HAP-1 (cell line): ENCODE data around the gene MYO10.

ENCODE experiments used
- DNase-seq, 2 experiments: peaks; one replicate each; pipeline ENCODE4 v3.0.0-alpha.2; 2016 to 2020; ENCODE audit warnings: low spot score in 2 of 2
- H3K27me3 ChIP-seq: fragments of 250-450 bp; sonication (Bioruptor Pico); 2 replicates; pipeline ENCODE4 v1.5.1; 2020; ENCODE audit warnings: low read depth, mild to moderate bottlenecking, moderate library complexity
- H3K36me3 ChIP-seq: fragments of 250-450 bp; sonication (Bioruptor Pico); replicated peaks from 2 replicates; pipeline ENCODE4 v1.5.1; 2020; ENCODE audit warnings: mild to moderate bottlenecking
- H3K4me1 ChIP-seq: fragments of 250-450 bp; sonication (Bioruptor Pico); 2 replicates; pipeline ENCODE4 v1.5.1; 2020; ENCODE audit warnings: mild to moderate bottlenecking
- H3K4me3 ChIP-seq: fragments of 250-450 bp; sonication (Bioruptor Pico); 2 replicates; pipeline ENCODE4 v1.5.1; 2020; ENCODE audit warnings: mild to moderate bottlenecking, moderate library complexity
- H3K9me3 ChIP-seq: fragments of 250-450 bp; sonication (Bioruptor Pico); 2 replicates; pipeline ENCODE4 v1.5.1; 2020; ENCODE audit warnings: mild to moderate bottlenecking, moderate library complexity
- in situ Hi-C: fragments of 300-500 bp; cut with MboI; formaldehyde crosslinking; loops from 3 replicates; pipeline ENCODE4 v1.14.3; 2020; ENCODE audit warnings: low sequenced_read_pairs, inconsistent platforms, mixed read lengths

MYO10 gene

DNA sequence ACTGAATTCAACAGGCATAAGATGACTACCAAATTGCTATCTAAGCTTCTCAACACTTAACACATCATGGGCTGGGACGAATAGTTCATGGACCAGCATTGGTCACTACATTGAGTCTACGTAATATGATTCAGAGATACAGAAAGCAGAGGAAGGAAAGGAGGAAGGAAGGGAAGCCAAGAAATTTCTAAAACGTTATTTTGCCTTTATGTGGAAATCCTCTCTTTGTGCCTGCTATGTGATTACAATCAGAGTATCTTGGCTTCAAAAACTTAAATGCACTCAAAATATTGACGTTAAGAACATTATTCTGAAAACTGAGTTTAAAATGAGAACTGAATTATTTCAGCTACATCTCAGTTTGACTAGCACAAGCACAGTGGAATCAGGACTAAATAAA, 231.1 kb downstream of the MYO10 start:
- peaks cover 90% of the 10 kb centered on the region for H3K36me3 ChIP-seq
- H3K9me3 ChIP-seq = no peaks in the 10 kb centered on the region
- in situ Hi-C loops = no loop called here
- H3K4me1 ChIP-seq = peaks cover 16% of the 10 kb centered on the region
- no peaks in the 10 kb centered on the region for H3K27me3 ChIP-seq
- no peak for DNase-seq
- H3K4me3 ChIP-seq = no peak overlapping the region

DNA sequence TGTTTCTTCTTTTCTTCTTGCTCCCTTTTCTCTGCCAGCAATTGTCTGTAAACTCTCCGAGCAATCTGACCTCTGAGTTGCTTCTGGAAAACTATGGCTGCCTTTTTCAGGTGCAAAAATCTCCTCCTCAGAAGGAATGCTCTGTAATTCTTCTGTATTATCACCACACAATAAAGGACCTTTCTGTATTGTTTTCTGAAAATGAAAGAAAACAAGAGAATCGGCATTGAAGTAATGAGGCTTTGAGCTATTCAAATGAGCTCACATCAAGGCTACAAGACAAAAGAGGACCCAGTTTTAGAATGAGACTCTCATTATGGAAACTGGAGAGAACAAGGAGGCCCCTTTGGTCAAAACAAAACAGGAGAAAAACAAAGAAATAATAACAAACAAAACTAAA, 233.1 kb downstream of the MYO10 start:
- no peaks in the 10 kb centered on the region for H3K9me3 ChIP-seq
- H3K36me3 ChIP-seq = peaks cover 90% of the 10 kb centered on the region
- H3K4me1 ChIP-seq = peaks cover 16% of the 10 kb centered on the region
- no peak overlapping the region for H3K4me3 ChIP-seq
- peak in 1 of 2 experiments; percentile 74 for DNase-seq
- in situ Hi-C loops = no loop called here
- H3K27me3 ChIP-seq = no peaks in the 10 kb centered on the region

GRCh38 chr5:16701134-16702099, 234.7 kb downstream of the MYO10 start:
- no peak for DNase-seq
- Histone ChIP-seq H3K4me3 (no peak overlapping the region), H3K36me3 (peaks cover 90% of the 10 kb centered on the region), H3K4me1 (peaks cover 16% of the 10 kb centered on the region), H3K27me3 (no peaks in the 10 kb centered on the region), H3K9me3 (no peaks in the 10 kb centered on the region)
- in situ Hi-C loops = no loop called here

GRCh38 chr5:16700081-16700480, 236.0 kb downstream of the MYO10 start:
- Histone ChIP-seq H3K27me3 (no peaks in the 10 kb centered on the region), H3K36me3 (peaks cover 90% of the 10 kb centered on the region), H3K4me3 (no peak overlapping the region), H3K4me1 (peaks cover 16% of the 10 kb centered on the region), H3K9me3 (no peaks in the 10 kb centered on the region)
- no peak for DNase-seq
- in situ Hi-C loops = no loop called here

DNA sequence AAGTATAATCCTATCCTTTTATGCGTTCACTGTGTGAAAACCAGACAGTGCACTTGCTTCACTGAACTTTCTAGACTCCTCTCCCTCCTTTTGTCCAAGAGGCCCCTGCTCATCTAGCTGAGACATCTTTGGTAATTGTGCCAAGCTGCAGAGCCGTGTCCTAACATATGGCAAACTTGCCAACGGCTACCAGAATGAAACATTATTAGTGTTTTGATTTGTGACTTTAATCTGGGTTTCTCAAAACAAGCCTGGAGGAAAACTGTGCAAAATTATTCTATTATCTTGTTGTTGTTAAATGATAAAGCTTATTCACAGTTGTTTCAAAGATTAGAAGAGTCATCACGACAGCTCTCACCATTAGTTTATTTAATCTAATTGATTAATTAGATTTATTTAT, 240.3 kb downstream of the MYO10 start:
- Histone ChIP-seq H3K36me3 (peaks cover 97% of the 10 kb centered on the region), H3K27me3 (no peaks in the 10 kb centered on the region), H3K4me1 (peaks cover 9% of the 10 kb centered on the region), H3K9me3 (no peaks in the 10 kb centered on the region), H3K4me3 (no peak overlapping the region)
- DNase-seq = no peak
- in situ Hi-C loops = loop anchor here (25.0 kb wide), 1 partner anchor 492 kb away; no protein-coding TSS in a partner anchor

GRCh38 chr5:16693879-16694278, 242.2 kb downstream of the MYO10 start:
- no peak for DNase-seq
- Histone ChIP-seq H3K4me1 (peaks cover 9% of the 10 kb centered on the region), H3K9me3 (no peaks in the 10 kb centered on the region), H3K27me3 (no peaks in the 10 kb centered on the region), H3K36me3 (peaks cover 97% of the 10 kb centered on the region), H3K4me3 (no peak overlapping the region)
- in situ Hi-C loops = loop anchor here (25.0 kb wide), 1 partner anchor 493 kb away; no protein-coding TSS in a partner anchor

DNA sequence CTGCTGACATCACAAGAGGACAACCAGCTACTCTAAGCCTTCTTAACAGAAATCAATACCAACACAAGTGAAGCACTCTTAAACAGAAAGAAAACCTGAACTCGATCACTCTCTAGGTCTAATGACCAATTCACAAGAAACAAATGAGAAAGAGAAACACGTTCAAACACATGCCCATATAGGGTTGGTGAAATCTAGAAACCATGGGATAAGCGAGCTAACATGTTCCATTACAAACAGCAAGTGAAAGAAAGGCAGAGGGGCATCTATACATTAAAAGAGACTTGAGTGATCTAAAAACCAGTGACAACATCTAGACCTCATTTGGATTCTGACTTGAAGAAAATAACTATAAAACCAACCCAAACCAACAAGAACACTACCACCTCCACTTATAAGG, 244.4 kb downstream of the MYO10 start:
- Histone ChIP-seq H3K36me3 (peaks cover 97% of the 10 kb centered on the region), H3K4me3 (no peak overlapping the region), H3K9me3 (no peaks in the 10 kb centered on the region), H3K4me1 (peaks cover 9% of the 10 kb centered on the region), H3K27me3 (no peaks in the 10 kb centered on the region)
- no peak for DNase-seq
- in situ Hi-C loops = loop anchor here (25.0 kb wide), 1 partner anchor 496 kb away; no protein-coding TSS in a partner anchor

DNA sequence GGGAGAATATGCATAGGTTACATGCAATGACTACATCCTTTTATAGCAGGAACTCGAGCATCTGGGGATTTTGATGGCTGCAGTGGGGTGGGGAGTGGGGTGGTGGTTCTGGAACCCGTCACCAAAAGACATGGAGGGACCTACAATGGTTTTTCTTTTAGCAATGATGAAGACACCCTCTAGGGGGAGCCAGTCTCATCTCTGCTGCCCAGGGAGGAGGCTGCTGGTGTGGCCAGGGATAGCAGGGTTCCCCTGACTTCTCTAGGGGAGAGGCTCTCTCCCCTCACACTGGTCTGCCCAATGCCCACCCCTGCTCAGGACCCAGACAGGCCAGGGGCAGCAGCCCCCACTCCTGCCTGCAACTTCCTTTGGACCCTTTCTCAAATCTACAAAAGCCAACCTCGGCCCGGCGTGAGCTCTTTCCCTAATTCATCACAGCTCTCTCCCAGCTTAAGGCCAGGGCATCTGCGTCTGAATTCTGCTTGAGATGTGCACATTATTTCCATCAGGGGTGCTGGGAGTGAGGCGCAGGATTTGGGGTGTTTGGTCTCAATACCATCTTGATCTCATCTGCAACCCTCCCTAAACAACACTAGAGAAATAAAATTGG, 245.7 kb downstream of the MYO10 start:
- Histone ChIP-seq H3K9me3 (no peaks in the 10 kb centered on the region), H3K27me3 (no peaks in the 10 kb centered on the region), H3K4me3 (no peak overlapping the region), H3K36me3 (peaks cover 97% of the 10 kb centered on the region), H3K4me1 (peaks cover 9% of the 10 kb centered on the region)
- in situ Hi-C loops = loop anchor here (25.0 kb wide), 1 partner anchor 497 kb away; no protein-coding TSS in a partner anchor
- DNase-seq = peak; percentile 50 to 76

DNA sequence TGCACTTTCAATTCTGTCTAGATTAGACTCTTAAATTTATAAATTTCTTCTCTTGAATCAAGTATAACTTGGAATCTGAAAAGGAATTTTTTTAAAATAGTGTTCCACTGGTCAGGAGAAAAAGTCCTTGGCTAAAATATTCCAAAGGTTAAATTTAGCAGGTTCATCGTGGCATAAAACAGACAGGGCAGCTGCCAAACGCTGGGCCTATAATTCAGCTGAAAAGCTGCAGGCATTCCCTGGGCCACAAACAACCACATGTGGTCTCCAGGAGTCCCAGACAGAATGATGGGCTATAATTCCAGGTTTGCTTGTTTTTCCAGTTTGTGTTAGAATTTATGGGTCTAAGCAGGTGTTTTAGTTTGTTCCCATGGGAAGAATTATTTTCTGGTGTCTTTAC, 248.2 kb downstream of the MYO10 start:
- Histone ChIP-seq H3K36me3 (peaks cover 97% of the 10 kb centered on the region), H3K4me1 (peaks cover 7% of the 10 kb centered on the region), H3K27me3 (no peaks in the 10 kb centered on the region), H3K4me3 (no peak overlapping the region), H3K9me3 (no peaks in the 10 kb centered on the region)
- in situ Hi-C loops = loop anchor here (25.0 kb wide), 1 partner anchor 499 kb away; no protein-coding TSS in a partner anchor
- no peak for DNase-seq

GRCh38 chr5:16685069-16685468, 251.0 kb downstream of the MYO10 start:
- Histone ChIP-seq H3K9me3 (no peaks in the 10 kb centered on the region), H3K4me3 (no peak overlapping the region), H3K27me3 (no peaks in the 10 kb centered on the region), H3K36me3 (peaks cover 100% of the 10 kb centered on the region), H3K4me1 (no peaks in the 10 kb centered on the region)
- in situ Hi-C loops = loop anchor here (25.0 kb wide), 1 partner anchor 502 kb away; no protein-coding TSS in a partner anchor
- no peak for DNase-seq

- peaks cover 98% of the 10 kb centered on the region for H3K36me3 ChIP-seq
- no peak overlapping the region for H3K4me3 ChIP-seq
- H3K27me3 ChIP-seq = no peaks in the 10 kb centered on the region
- DNase-seq = no peak
- in situ Hi-C loops = loop anchor here (25.0 kb wide), 1 partner anchor 505 kb away; no protein-coding TSS in a partner anchor
- H3K9me3 ChIP-seq = no peaks in the 10 kb centered on the region
- H3K4me1 ChIP-seq = no peaks in the 10 kb centered on the region
These were observed 254.2 kb downstream of the MYO10 start for GRCh38 chr5:16681876-16682275.

GRCh38 chr5:16679863-16680262, 256.2 kb downstream of the MYO10 start:
- peaks cover 98% of the 10 kb centered on the region for H3K36me3 ChIP-seq
- H3K27me3 ChIP-seq = no peaks in the 10 kb centered on the region
- H3K4me1 ChIP-seq = no peaks in the 10 kb centered on the region
- in situ Hi-C loops = loop anchor here (25.0 kb wide), 1 partner anchor 507 kb away; no protein-coding TSS in a partner anchor
- DNase-seq = peak in 1 of 2 experiments; percentile 42
- no peaks in the 10 kb centered on the region for H3K9me3 ChIP-seq
- no peak overlapping the region for H3K4me3 ChIP-seq

- DNase-seq = no peak
- no peak overlapping the region for H3K4me3 ChIP-seq
- no peaks in the 10 kb centered on the region for H3K27me3 ChIP-seq
- peaks cover 98% of the 10 kb centered on the region for H3K36me3 ChIP-seq
- H3K9me3 ChIP-seq = no peaks in the 10 kb centered on the region
- in situ Hi-C loops = loop anchor here (25.0 kb wide), 1 partner anchor 508 kb away; no protein-coding TSS in a partner anchor
- H3K4me1 ChIP-seq = no peaks in the 10 kb centered on the region
These were observed 256.9 kb downstream of the MYO10 start for GRCh38 chr5:16679190-16679589.
